Measurements from ENCODE around the gene DEPDC1B.
A peak's percentile ranks its signal among the peaks of the same experiment; 100 is the strongest.
"Not testable (repeated sequence)": the region's sequence is repeated elsewhere in the genome, so short reads cannot be mapped to it uniquely, and the experiment has no call there.

DEPDC1B gene

DNA sequence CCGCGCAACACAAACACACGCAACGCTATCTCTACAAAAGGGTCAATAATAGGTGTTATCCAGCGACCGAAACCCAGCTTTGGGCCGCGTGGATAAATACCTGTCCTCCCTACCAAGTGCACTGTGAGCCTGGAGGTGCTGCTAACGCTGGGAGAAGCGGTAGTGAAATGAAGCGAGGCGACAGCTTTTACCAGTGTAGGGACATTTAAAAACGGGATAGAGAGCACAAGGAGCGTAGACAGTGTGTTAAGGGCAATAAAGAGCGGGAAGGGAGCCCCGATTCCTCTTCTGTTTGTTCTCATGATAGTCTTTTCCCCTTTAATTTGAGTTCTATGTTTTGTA, 421 bp upstream of the DEPDC1B start:
- Histone ChIP-seq H3K4me1 (ENCODE audit: control insufficient read depth in 2 of 2, insufficient read depth in 2 of 2, low read length in 2 of 2) (peaks cover 8 to 11% of the 10 kb centered on the region in 2 donors), H3K27me3 (ENCODE audit: control insufficient read depth in 2 of 2, insufficient read depth in 2 of 2, low read length in 2 of 2) (no peaks in the 10 kb centered on the region), H3K4me3 (ENCODE audit: low read length in 2 of 2) (peak overlapping the region; percentile 89 to 96), H3K27ac (ENCODE audit: low read depth in 2 of 2, low read length in 2 of 2) (peak overlapping the region; percentile 48 to 71), H3K9ac (ENCODE audit: low read depth in 1 of 2, low read length in 2 of 2) (peak overlapping the region; percentile 86 to 89), H3K9me3 (ENCODE audit: control insufficient read depth in 2 of 2, low read length in 2 of 2) (no peaks in the 10 kb centered on the region), H3K36me3 (ENCODE audit: control insufficient read depth in 2 of 2, insufficient read depth in 2 of 2, low read length in 2 of 2) (no peaks in the 10 kb centered on the region)

GRCh38 chr5:60699288-60699608, 718 bp downstream of the DEPDC1B start:
- peak overlapping the region; percentile 86 to 89 for H3K9ac ChIP-seq (ENCODE audit: low read depth in 1 of 2, low read length in 2 of 2)
- no peaks in the 10 kb centered on the region for H3K27me3 ChIP-seq (ENCODE audit: control insufficient read depth in 2 of 2, insufficient read depth in 2 of 2, low read length in 2 of 2)
- H3K4me1 ChIP-seq (ENCODE audit: control insufficient read depth in 2 of 2, insufficient read depth in 2 of 2, low read length in 2 of 2): peaks cover 8 to 11% of the 10 kb centered on the region in 2 donors
- H3K36me3 ChIP-seq (ENCODE audit: control insufficient read depth in 2 of 2, insufficient read depth in 2 of 2, low read length in 2 of 2): no peaks in the 10 kb centered on the region
- no peaks in the 10 kb centered on the region for H3K9me3 ChIP-seq (ENCODE audit: control insufficient read depth in 2 of 2, low read length in 2 of 2)
- H3K4me3 ChIP-seq (ENCODE audit: low read length in 2 of 2): peak overlapping the region; percentile 89 to 96
- H3K27ac ChIP-seq (ENCODE audit: low read depth in 2 of 2, low read length in 2 of 2): peak overlapping the region; percentile 48 to 71

DNA sequence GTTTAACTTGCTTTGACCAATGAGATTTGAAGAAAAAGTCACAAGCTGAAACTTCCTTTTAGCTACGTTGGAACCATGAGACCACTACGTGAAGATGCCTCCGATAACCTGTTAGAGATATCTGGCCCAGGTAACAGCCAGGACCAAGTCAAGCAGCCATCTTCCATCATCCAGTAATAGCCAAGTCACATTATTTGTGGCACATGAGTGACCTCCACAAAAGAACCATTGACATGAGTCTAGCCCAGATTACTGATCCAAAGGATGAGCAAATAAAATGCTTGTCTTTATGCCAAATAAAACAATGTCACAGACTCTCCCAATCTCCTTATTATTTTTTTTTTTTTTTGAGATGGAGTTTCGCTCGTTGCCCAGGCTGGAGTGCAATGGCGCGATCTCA, 1.6 kb downstream of the DEPDC1B start:
- no peaks in the 10 kb centered on the region for H3K27me3 ChIP-seq (ENCODE audit: control insufficient read depth in 2 of 2, insufficient read depth in 2 of 2, low read length in 2 of 2)
- peaks cover 8 to 11% of the 10 kb centered on the region in 2 donors for H3K4me1 ChIP-seq (ENCODE audit: control insufficient read depth in 2 of 2, insufficient read depth in 2 of 2, low read length in 2 of 2)
- no peak overlapping the region for H3K9ac ChIP-seq (ENCODE audit: low read depth in 1 of 2, low read length in 2 of 2)
- H3K36me3 ChIP-seq (ENCODE audit: control insufficient read depth in 2 of 2, insufficient read depth in 2 of 2, low read length in 2 of 2): no peaks in the 10 kb centered on the region
- H3K27ac ChIP-seq (ENCODE audit: low read depth in 2 of 2, low read length in 2 of 2): no peak overlapping the region
- no peaks in the 10 kb centered on the region for H3K9me3 ChIP-seq (ENCODE audit: control insufficient read depth in 2 of 2, low read length in 2 of 2)
- no peak overlapping the region for H3K4me3 ChIP-seq (ENCODE audit: low read length in 2 of 2)

- Histone ChIP-seq H3K36me3 (ENCODE audit: control insufficient read depth in 2 of 2, insufficient read depth in 2 of 2, low read length in 2 of 2) (no peaks in the 10 kb centered on the region), H3K4me3 (ENCODE audit: low read length in 2 of 2) (no peak overlapping the region)
Observed at GRCh38 chr5:60690326-60690725, 9.6 kb downstream of the DEPDC1B start.

DNA sequence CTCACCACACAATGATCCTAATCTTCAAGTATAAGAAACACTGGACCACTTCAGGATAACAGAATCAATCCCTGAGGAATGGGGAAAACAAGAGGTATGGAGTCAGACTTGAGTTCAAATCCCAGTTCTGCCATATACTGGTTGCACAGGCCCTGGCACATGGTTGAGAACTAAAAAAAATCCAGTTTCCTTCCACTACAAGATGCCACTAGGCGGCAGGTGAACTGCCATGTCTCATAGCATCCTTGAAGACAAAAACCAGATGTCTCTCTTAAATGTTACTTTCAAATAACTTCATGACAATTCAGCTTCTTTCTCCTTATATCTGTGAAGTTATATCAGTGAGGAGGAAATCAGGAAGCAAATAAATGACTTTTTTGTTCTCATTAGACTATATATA, 11.0 kb downstream of the DEPDC1B start:
- H3K4me1 ChIP-seq (ENCODE audit: control insufficient read depth in 2 of 2, insufficient read depth in 2 of 2, low read length in 2 of 2): no peaks in the 10 kb centered on the region
- H3K4me3 ChIP-seq (ENCODE audit: low read length in 2 of 2): no peak overlapping the region
- H3K36me3 ChIP-seq (ENCODE audit: control insufficient read depth in 2 of 2, insufficient read depth in 2 of 2, low read length in 2 of 2): no peaks in the 10 kb centered on the region
- H3K9me3 ChIP-seq (ENCODE audit: control insufficient read depth in 2 of 2, low read length in 2 of 2): no peaks in the 10 kb centered on the region
- no peak overlapping the region for H3K9ac ChIP-seq (ENCODE audit: low read depth in 1 of 2, low read length in 2 of 2)
- no peak overlapping the region for H3K27ac ChIP-seq (ENCODE audit: low read depth in 2 of 2, low read length in 2 of 2)
- H3K27me3 ChIP-seq (ENCODE audit: control insufficient read depth in 2 of 2, insufficient read depth in 2 of 2, low read length in 2 of 2): no peaks in the 10 kb centered on the region

More at GRCh38 chr5:60690326-60690725, 9.6 kb downstream of the DEPDC1B start:
- H3K9ac ChIP-seq (ENCODE audit: low read depth in 1 of 2, low read length in 2 of 2): no peak overlapping the region
- no peak overlapping the region for H3K27ac ChIP-seq (ENCODE audit: low read depth in 2 of 2, low read length in 2 of 2)
- H3K4me1 ChIP-seq (ENCODE audit: control insufficient read depth in 2 of 2, insufficient read depth in 2 of 2, low read length in 2 of 2): no peaks in the 10 kb centered on the region
- H3K9me3 ChIP-seq (ENCODE audit: control insufficient read depth in 2 of 2, low read length in 2 of 2): no peaks in the 10 kb centered on the region
- H3K27me3 ChIP-seq (ENCODE audit: control insufficient read depth in 2 of 2, insufficient read depth in 2 of 2, low read length in 2 of 2): no peaks in the 10 kb centered on the region

- Histone ChIP-seq H3K4me3 (ENCODE audit: low read length in 2 of 2) (no peak overlapping the region), H3K4me1 (ENCODE audit: control insufficient read depth in 2 of 2, insufficient read depth in 2 of 2, low read length in 2 of 2) (no peaks in the 10 kb centered on the region), H3K27me3 (ENCODE audit: control insufficient read depth in 2 of 2, insufficient read depth in 2 of 2, low read length in 2 of 2) (no peaks in the 10 kb centered on the region), H3K27ac (ENCODE audit: low read depth in 2 of 2, low read length in 2 of 2) (no peak overlapping the region), H3K9me3 (ENCODE audit: control insufficient read depth in 2 of 2, low read length in 2 of 2) (no peaks in the 10 kb centered on the region), H3K36me3 (ENCODE audit: control insufficient read depth in 2 of 2, insufficient read depth in 2 of 2, low read length in 2 of 2) (no peaks in the 10 kb centered on the region), H3K9ac (ENCODE audit: low read depth in 1 of 2, low read length in 2 of 2) (no peak overlapping the region)
Observed at GRCh38 chr5:60687927-60688720, 11.8 kb downstream of the DEPDC1B start.

GRCh38 chr5:60686157-60686556, 13.8 kb downstream of the DEPDC1B start:
- H3K4me1 ChIP-seq (ENCODE audit: control insufficient read depth in 2 of 2, insufficient read depth in 2 of 2, low read length in 2 of 2): no peaks in the 10 kb centered on the region
- no peak overlapping the region for H3K4me3 ChIP-seq (ENCODE audit: low read length in 2 of 2)
- H3K36me3 ChIP-seq (ENCODE audit: control insufficient read depth in 2 of 2, insufficient read depth in 2 of 2, low read length in 2 of 2): no peaks in the 10 kb centered on the region
- no peak overlapping the region for H3K9ac ChIP-seq (ENCODE audit: low read depth in 1 of 2, low read length in 2 of 2)
- no peak overlapping the region for H3K27ac ChIP-seq (ENCODE audit: low read depth in 2 of 2, low read length in 2 of 2)
- no peaks in the 10 kb centered on the region for H3K9me3 ChIP-seq (ENCODE audit: control insufficient read depth in 2 of 2, low read length in 2 of 2)
- H3K27me3 ChIP-seq (ENCODE audit: control insufficient read depth in 2 of 2, insufficient read depth in 2 of 2, low read length in 2 of 2): no peaks in the 10 kb centered on the region

- Histone ChIP-seq H3K9me3 (ENCODE audit: control insufficient read depth in 2 of 2, low read length in 2 of 2) (no peaks in the 10 kb centered on the region), H3K27me3 (ENCODE audit: control insufficient read depth in 2 of 2, insufficient read depth in 2 of 2, low read length in 2 of 2) (no peaks in the 10 kb centered on the region), H3K9ac (ENCODE audit: low read depth in 1 of 2, low read length in 2 of 2) (no peak overlapping the region), H3K4me3 (ENCODE audit: low read length in 2 of 2) (no peak overlapping the region), H3K27ac (ENCODE audit: low read depth in 2 of 2, low read length in 2 of 2) (no peak overlapping the region), H3K4me1 (ENCODE audit: control insufficient read depth in 2 of 2, insufficient read depth in 2 of 2, low read length in 2 of 2) (no peaks in the 10 kb centered on the region), H3K36me3 (ENCODE audit: control insufficient read depth in 2 of 2, insufficient read depth in 2 of 2, low read length in 2 of 2) (no peaks in the 10 kb centered on the region)
Observed at GRCh38 chr5:60685700-60686099, 14.3 kb downstream of the DEPDC1B start.

DNA sequence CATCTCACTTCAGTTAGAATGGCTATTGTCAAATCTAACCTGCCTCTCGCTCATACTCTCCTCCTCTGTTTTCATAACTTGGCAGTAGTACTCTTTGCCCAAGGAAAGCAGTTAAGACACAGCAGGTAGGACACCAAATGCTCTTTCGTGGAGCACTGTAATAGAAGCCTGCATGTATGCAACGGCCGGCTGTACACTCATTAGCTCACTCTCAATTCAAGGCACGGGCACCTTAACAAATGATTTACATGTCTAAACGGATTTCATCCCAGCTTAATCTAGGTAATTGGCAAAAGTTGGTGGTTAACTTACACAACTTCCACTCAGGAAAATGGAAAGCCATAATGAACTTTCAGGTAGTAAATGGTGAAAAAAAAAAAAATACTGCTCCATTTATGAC, 14.9 kb downstream of the DEPDC1B start:
- Histone ChIP-seq H3K4me1 (ENCODE audit: control insufficient read depth in 2 of 2, insufficient read depth in 2 of 2, low read length in 2 of 2) (no peaks in the 10 kb centered on the region), H3K27ac (ENCODE audit: low read depth in 2 of 2, low read length in 2 of 2) (no peak overlapping the region), H3K4me3 (ENCODE audit: low read length in 2 of 2) (no peak overlapping the region), H3K27me3 (ENCODE audit: control insufficient read depth in 2 of 2, insufficient read depth in 2 of 2, low read length in 2 of 2) (no peaks in the 10 kb centered on the region), H3K9me3 (ENCODE audit: control insufficient read depth in 2 of 2, low read length in 2 of 2) (no peaks in the 10 kb centered on the region), H3K9ac (ENCODE audit: low read depth in 1 of 2, low read length in 2 of 2) (no peak overlapping the region), H3K36me3 (ENCODE audit: control insufficient read depth in 2 of 2, insufficient read depth in 2 of 2, low read length in 2 of 2) (no peaks in the 10 kb centered on the region)

- H3K9me3 ChIP-seq (ENCODE audit: control insufficient read depth in 2 of 2, low read length in 2 of 2); H3K4me1 ChIP-seq (ENCODE audit: control insufficient read depth in 2 of 2, insufficient read depth in 2 of 2, low read length in 2 of 2); H3K4me3 ChIP-seq (ENCODE audit: low read length in 2 of 2); H3K27ac ChIP-seq (ENCODE audit: low read depth in 2 of 2, low read length in 2 of 2); H3K27me3 ChIP-seq (ENCODE audit: control insufficient read depth in 2 of 2, insufficient read depth in 2 of 2, low read length in 2 of 2); H3K9ac ChIP-seq (ENCODE audit: low read depth in 1 of 2, low read length in 2 of 2); H3K36me3 ChIP-seq (ENCODE audit: control insufficient read depth in 2 of 2, insufficient read depth in 2 of 2, low read length in 2 of 2): not testable (repeated sequence)
Observed at GRCh38 chr5:60682007-60682406, 18.0 kb downstream of the DEPDC1B start.

Measured in mucosa of rectum (tissue), 2 donors.